Aorta (tissue), 5 donors: ENCODE data around the gene NLGN4Y. TPM values are rescaled to one million over a fixed set of nuclear protein-coding genes. Genes with fewer than 3 reads are reported as not detected.

Source experiments
- ATAC-seq: fragments of 200-7000 bp; cut with Tn5 transposase; one replicate; pipeline ENCODE4 v1.9.1; 2022; ENCODE audit warnings: moderate library complexity; ENCODE audit not compliant: low FRiP score
- DNase-seq, 2 donors: peaks; one replicate each; pipeline ENCODE4 v3.0.0-alpha.2; 2020
- H3K27ac ChIP-seq, 2 donors: one replicate each; pipeline ENCODE4 v1.5.1; 2013; ENCODE audit warnings: low read length in 2 of 2, mild to moderate bottlenecking in 2 of 2, moderate library complexity in 2 of 2, control low read depth in 1 of 2, inconsistent platforms in 1 of 2, low read depth in 1 of 2
- H3K27me3 ChIP-seq, 2 donors: one replicate each; pipeline ENCODE4 v1.6.1; 2013; ENCODE audit warnings: control low read depth in 1 of 2, low read length in 1 of 2, mild to moderate bottlenecking in 1 of 2, moderate library complexity in 1 of 2; ENCODE audit not compliant: insufficient read depth in 2 of 2, control insufficient read depth in 1 of 2
- H3K36me3 ChIP-seq, 2 donors: one replicate each; pipeline ENCODE4 v1.6.1; 2013; ENCODE audit warnings: control low read depth in 1 of 2, low read length in 1 of 2, mild to moderate bottlenecking in 1 of 2; ENCODE audit not compliant: insufficient read depth in 2 of 2, control insufficient read depth in 1 of 2
- H3K4me1 ChIP-seq, 2 donors: one replicate each; pipeline ENCODE4 v1.6.1; 2013; ENCODE audit warnings: low read length in 2 of 2, control low read depth in 1 of 2, mild to moderate bottlenecking in 1 of 2, moderate library complexity in 1 of 2; ENCODE audit not compliant: insufficient read depth in 2 of 2, control insufficient read depth in 1 of 2
- H3K4me3 ChIP-seq, 2 donors: one replicate each; pipeline ENCODE4 v1.5.1; 2013; ENCODE audit warnings: low read length in 2 of 2, control low read depth in 1 of 2, mild to moderate bottlenecking in 1 of 2
- H3K9me3 ChIP-seq: one replicate; pipeline ENCODE4 v1.6.1; 2013; ENCODE audit warnings: mild to moderate bottlenecking, low read length; ENCODE audit not compliant: control insufficient read depth
- WGBS, 2 donors: extraction: QIAGEN DNeasy Blood & Tissue Kit; methylation state at CpG; one replicate each; pipeline ENCODE4 v1.1.7; 2013; 5-methylcytosine and 5-hydroxymethylcytosine counted together
- intact Hi-C, 2 donors: fragments of 100-400 bp; cut with DNase I; formaldehyde crosslinking; loops; one replicate each; pipeline versions ENCODE4 v1.14.2 to v1.15.0; 2022
- polyA plus RNA-seq, 2 donors: library from polyadenylated mRNA; stranded (reverse); fragments of 200-250 nt; gene quantifications; one replicate each; pipeline ENCODE4 v1.2.3, GENCODE V29; 2013
- total RNA-seq, 2 donors: library from RNA; stranded (reverse); fragmentation: NEBNext Ultra II Directional; extraction: Animal tissue kit (Norgen Biotek cat#: 25700); gene quantifications; one replicate each; pipeline ENCODE4 v1.2.1, GENCODE V29; 2021
- donor health status: healthy with polysubstance abuse.
- donor health status: Bipolar disorder and iron deficiency.
- donor health status: DM: no; HTN: no; CAD: no.
- donor health status: DM: no; HTN: no; CAD: no.
- donor health status: DM: yes; HTN: yes; CAD: no.

Gene NLGN4Y
- total and polyA plus RNA-seq, 4 donors: 1.8 TPM; not detected in 3

DNA sequence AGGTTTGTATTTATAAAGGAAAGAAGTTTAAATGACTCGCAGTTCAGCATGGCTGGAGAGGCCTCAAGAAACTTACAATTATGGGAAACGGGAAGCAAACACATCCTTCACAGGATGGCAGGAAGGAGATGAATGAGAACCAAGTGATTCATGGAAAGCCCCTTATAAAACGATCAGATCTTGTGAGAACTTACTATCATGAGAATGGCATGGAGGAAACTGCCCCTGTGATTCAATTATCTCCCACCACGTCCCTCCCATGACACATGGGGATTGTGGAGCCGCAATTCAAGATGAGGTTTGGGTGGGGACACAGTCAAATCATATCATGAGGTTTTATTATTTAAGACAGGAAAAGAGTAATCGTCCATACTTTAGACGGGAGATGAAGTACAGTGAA lies 4.0 kb downstream of the NLGN4Y start:
- intact Hi-C loops: no loop called here
- no peak overlapping the region for H3K27ac ChIP-seq
- ATAC-seq: no peak
- no peaks in the 10 kb centered on the region for H3K9me3 ChIP-seq
- no peak overlapping the region for H3K4me3 ChIP-seq
- no peaks in the 10 kb centered on the region for H3K36me3 ChIP-seq
- no peaks in the 10 kb centered on the region for H3K27me3 ChIP-seq
- WGBS, 2 donors: 87% methylated on average over 7 of the region's 7 CpGs; no CpG with 5 or more reads in 1 of the 2 donors
- DNase-seq: no peak
- no peaks in the 10 kb centered on the region for H3K4me1 ChIP-seq

DNA sequence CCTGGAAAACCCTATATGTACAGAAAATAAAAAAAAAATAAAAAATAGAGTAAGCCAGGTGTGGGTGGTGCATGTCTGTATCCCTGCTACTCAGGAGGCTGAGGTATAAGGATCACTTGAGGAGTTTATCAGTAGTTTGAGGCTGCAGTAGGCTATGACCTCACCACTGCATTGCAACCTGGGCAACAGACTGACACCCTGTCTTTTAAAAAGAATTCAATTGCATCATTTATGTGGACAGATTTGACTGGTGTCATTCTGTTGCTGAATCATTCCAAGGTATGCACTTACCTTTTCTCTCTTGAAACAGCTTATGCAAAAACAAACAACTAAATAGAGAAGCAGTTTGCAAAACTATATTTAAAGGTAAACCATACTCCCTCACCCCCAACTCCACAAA lies 12.4 kb downstream of the NLGN4Y start:
- H3K27me3 ChIP-seq: no peaks in the 10 kb centered on the region
- H3K36me3 ChIP-seq: no peaks in the 10 kb centered on the region
- no peaks in the 10 kb centered on the region for H3K4me1 ChIP-seq
- no peak overlapping the region for H3K4me3 ChIP-seq
- intact Hi-C loops: no loop called here
- DNase-seq (no peak), ATAC-seq (no peak)
- no peak overlapping the region for H3K27ac ChIP-seq
- H3K9me3 ChIP-seq: no peaks in the 10 kb centered on the region

DNA sequence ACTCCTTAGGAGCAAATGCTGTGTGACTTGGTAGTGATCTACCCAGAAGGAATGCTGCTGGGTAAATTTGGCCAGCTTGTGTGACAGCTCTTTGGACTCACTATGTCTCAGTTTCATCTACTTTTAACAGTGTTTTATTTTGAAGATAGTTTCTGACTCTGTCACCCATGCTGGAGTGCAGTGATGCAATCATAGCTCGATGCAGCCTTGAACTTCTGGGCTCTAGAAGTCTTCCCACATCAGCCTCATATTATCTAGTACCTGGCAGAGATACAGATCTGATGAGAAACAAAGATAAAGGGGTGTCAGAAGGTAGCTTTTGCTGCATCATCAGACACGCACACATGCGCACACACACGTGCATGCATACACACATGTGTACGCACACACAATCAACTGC lies 19.2 kb downstream of the NLGN4Y start:
- ATAC-seq (no peak), DNase-seq (no peak)
- Histone ChIP-seq H3K27me3 (no peaks in the 10 kb centered on the region), H3K4me3 (no peak overlapping the region), H3K36me3 (no peaks in the 10 kb centered on the region), H3K4me1 (no peaks in the 10 kb centered on the region), H3K27ac (no peak overlapping the region), H3K9me3 (no peaks in the 10 kb centered on the region)
- intact Hi-C loops: no loop called here
- WGBS, 2 donors: 78% methylated on average over 5 of the region's 5 CpGs; no CpG with 5 or more reads in 1 of the 2 donors

DNA sequence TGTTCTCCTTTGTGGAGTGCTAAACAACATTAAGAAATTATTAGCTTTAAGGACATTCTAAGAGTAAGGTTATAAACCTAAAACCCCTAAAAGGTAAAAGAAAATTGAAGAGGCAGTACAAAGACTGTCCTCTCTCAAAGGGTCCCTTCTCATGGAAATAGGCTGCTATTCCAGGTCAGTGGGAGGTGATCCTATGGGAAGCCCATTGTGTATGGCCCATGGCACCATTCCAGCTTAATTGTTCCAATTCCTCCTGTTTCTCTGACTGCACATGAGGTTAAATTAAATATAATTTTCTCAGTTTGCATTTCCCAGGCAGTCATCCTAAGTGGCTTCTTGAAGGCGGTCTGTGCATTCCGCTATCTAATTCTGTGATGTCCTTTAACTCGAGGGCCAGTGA lies 57.0 kb downstream of the NLGN4Y start:
- H3K4me3 ChIP-seq: no peak overlapping the region
- no peak overlapping the region for H3K27ac ChIP-seq
- ATAC-seq (no peak), DNase-seq (no peak)
- intact Hi-C loops: no loop called here
- no peaks in the 10 kb centered on the region for H3K4me1 ChIP-seq
- no peaks in the 10 kb centered on the region for H3K36me3 ChIP-seq
- 93% methylated on average over 3 of the region's 3 CpGs; no CpG with 5 or more reads in 1 of the 2 donors for WGBS, 2 donors
- no peaks in the 10 kb centered on the region for H3K9me3 ChIP-seq
- no peaks in the 10 kb centered on the region for H3K27me3 ChIP-seq

DNA sequence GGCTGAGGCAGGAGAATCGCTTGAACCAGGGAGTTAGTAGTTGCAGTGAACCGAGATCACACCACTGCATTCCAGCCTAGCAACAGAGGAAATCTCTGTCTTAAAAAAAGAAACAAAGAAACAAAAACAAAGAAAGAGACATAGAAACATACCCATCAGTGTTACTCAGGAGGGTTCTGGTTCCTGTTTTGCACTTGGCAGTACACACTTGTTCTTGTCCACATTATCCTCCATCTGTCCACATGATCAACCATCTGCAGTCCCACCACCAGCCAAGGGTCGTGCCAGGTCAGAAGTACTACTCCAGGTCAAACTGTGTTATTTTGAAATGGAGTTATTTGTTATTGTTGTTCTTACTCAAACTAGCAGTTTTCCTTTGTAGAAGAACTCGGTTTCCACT lies 62.4 kb downstream of the NLGN4Y start:
- Histone ChIP-seq H3K4me1 (no peaks in the 10 kb centered on the region), H3K9me3 (no peaks in the 10 kb centered on the region), H3K27ac (no peak overlapping the region), H3K4me3 (no peak overlapping the region), H3K36me3 (no peaks in the 10 kb centered on the region), H3K27me3 (no peaks in the 10 kb centered on the region)
- DNase-seq (no peak), ATAC-seq (no peak)
- 70% methylated on average over 4 of the region's 4 CpGs; no CpG with 5 or more reads in 1 of the 2 donors for WGBS, 2 donors
- intact Hi-C loops: no loop called here

DNA sequence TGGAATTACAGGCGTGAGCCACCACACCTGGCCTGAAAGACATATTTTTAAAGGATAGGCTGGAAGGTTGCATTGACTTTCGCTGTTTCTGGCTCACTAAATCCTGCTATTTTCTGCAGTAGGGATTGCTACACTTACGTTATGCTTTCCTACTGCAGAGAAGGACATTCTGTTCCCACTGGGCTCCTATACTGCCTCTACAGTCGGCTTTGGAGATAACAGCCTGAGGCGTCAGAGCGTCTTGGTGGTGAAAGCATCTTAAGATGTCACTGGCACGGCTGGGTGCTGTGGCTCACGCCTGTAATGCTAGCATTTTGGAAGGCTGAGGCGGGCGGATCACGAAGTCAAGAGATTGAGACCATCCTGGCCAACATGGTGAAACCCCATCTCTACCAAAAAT lies 77.0 kb downstream of the NLGN4Y start:
- H3K36me3 ChIP-seq: no peaks in the 10 kb centered on the region
- H3K4me1 ChIP-seq: no peaks in the 10 kb centered on the region
- DNase-seq (no peak), ATAC-seq (no peak)
- 92% methylated on average over 11 of the region's 11 CpGs; no CpG with 5 or more reads in 1 of the 2 donors for WGBS, 2 donors
- no peaks in the 10 kb centered on the region for H3K27me3 ChIP-seq
- H3K9me3 ChIP-seq: no peaks in the 10 kb centered on the region
- intact Hi-C loops: no loop called here
- H3K4me3 ChIP-seq: no peak overlapping the region
- H3K27ac ChIP-seq: no peak overlapping the region

DNA sequence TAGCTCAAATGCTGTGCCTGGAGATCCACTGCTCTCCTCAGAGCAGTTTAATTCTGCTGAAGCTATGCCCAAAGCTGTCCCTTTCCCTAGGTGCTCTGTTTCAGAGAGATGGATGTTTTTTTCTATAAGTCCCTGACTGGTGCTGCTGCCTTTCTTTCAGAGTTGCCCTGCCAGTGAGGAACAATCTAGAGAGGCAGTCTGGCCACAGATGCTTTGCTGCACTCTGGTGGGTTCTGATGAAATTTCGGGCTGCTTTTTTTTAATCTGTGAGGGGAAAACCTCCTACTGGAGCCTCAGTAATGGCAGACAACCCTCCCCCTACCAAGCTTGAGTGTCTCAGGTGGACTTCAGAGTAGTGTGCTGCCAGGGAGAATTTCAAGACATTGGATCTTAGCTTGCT lies 93.3 kb downstream of the NLGN4Y start:
- H3K27ac ChIP-seq: no peak overlapping the region
- intact Hi-C loops: no loop called here
- H3K36me3 ChIP-seq: no peaks in the 10 kb centered on the region
- DNase-seq: no peak
- H3K4me1 ChIP-seq: no peaks in the 10 kb centered on the region
- no peak for ATAC-seq
- no peaks in the 10 kb centered on the region for H3K27me3 ChIP-seq
- H3K4me3 ChIP-seq: no peak overlapping the region
- no peaks in the 10 kb centered on the region for H3K9me3 ChIP-seq
- WGBS, 2 donors: 77% methylated on average over 1 of the region's 1 CpG; no CpG with 5 or more reads in 1 of the 2 donors

DNA sequence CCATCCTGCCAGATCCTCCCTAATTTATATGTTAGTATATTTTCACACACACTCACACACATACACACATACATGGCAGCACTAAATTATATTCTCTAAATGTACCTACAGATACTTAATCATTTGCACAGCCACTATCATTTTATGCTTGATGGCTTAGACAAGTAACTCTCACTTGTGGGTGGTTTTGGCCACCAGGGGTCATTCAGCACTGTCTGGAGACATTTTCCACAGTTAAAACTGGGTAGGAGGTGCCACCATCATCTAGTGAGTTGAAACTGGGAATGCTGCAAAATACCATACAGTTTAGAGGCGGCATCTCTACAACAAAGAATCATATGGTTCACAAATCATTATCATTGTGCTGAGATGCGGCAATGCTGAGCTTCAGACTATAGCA lies 94.2 kb downstream of the NLGN4Y start:
- 99% methylated on average over 2 of the region's 2 CpGs; no CpG with 5 or more reads in 1 of the 2 donors for WGBS, 2 donors
- intact Hi-C loops: no loop called here

DNA sequence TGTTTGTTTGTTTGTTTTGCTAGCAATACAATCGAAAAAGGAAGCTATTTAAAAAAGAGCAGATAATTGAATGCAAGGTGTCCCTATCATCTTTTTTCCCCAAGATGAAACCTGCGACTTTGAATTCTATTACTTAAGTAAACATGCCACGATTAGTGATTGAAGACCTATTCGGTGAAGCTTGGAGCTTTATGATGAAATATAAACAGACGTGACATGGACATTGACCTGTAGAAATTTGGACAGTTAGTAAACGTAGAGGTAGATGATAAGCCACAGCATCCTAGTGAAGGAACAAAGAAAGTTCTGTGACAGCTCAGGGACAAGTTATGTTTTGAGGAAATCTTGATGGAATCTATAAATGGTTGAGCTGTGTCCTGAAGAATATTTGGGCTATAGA lies 103.9 kb downstream of the NLGN4Y start:
- Histone ChIP-seq H3K9me3 (no peaks in the 10 kb centered on the region), H3K36me3 (no peaks in the 10 kb centered on the region), H3K27ac (no peak overlapping the region), H3K4me1 (no peaks in the 10 kb centered on the region), H3K4me3 (no peak overlapping the region), H3K27me3 (no peaks in the 10 kb centered on the region)
- no peak for ATAC-seq
- 90% methylated on average over 6 of the region's 6 CpGs; no CpG with 5 or more reads in 1 of the 2 donors for WGBS, 2 donors
- DNase-seq: no peak
- intact Hi-C loops: no loop called here

More for the DNA sequence above, 94.2 kb downstream of the NLGN4Y start:
- no peaks in the 10 kb centered on the region for H3K9me3 ChIP-seq
- DNase-seq: no peak
- H3K36me3 ChIP-seq: no peaks in the 10 kb centered on the region
- no peak overlapping the region for H3K27ac ChIP-seq
- no peak overlapping the region for H3K4me3 ChIP-seq
- H3K27me3 ChIP-seq: no peaks in the 10 kb centered on the region
- H3K4me1 ChIP-seq: no peaks in the 10 kb centered on the region
- no peak for ATAC-seq
